ENCODE data around the gene ZNF22. TPM values are rescaled to one million over a fixed set of nuclear protein-coding genes. Genes with fewer than 3 reads are reported as not detected.

Gene ZNF22
- total and polyA plus RNA-seq, 7 donors, result 12.9 to 29.9 (median 18.3) TPM

- peak; percentile 76 for DNase-seq
- H3K36me3 ChIP-seq, result peaks cover 0 to 29% (median 11%) of the 10 kb centered on the region in 4 donors
- no peaks in the 10 kb centered on the region for H3K9me3 ChIP-seq
- TF ChIP-seq CTCF (IDR thresholded peaks at IDR 0.05), result no peak
- no peak for TF ChIP-seq EP300 (IDR thresholded peaks at IDR 0.05)
- no peak for TF ChIP-seq POLR2AphosphoS5 (IDR thresholded peaks at IDR 0.05)
- H3K4me3 ChIP-seq, result peak overlapping the region in 1 of 4 donors; percentile 8
- 66 to 81% methylated on average over 4 of the region's 4 CpGs for WGBS, 2 donors
- H3K27me3 ChIP-seq, result no peaks in the 10 kb centered on the region
- intact Hi-C loops (cut with DNase I), result no loop called here
- H3K27ac ChIP-seq, result peak overlapping the region; percentile 58 to 93 (median 75)
- H3K4me1 ChIP-seq, result peaks cover 0 to 51% (median 17%) of the 10 kb centered on the region in 4 donors
Measured at GRCh38 chr10:44967616-44968015, 33.1 kb upstream of the ZNF22 start.

- TF ChIP-seq CTCF (IDR thresholded peaks at IDR 0.05) (no peak), POLR2A (IDR thresholded peaks at IDR 0.05) (no peak), POLR2AphosphoS5 (IDR thresholded peaks at IDR 0.05) (peak in 1 of 4 donors; percentile 39), EP300 (IDR thresholded peaks at IDR 0.05) (no peak)
- Histone ChIP-seq H3K27ac (peak overlapping the region; percentile 58 to 93 (median 75)), H3K4me3 (peak overlapping the region in 1 of 4 donors; percentile 8), H3K27me3 (no peaks in the 10 kb centered on the region), H3K4me1 (peaks cover 0 to 47% (median 19%) of the 10 kb centered on the region in 4 donors), H3K36me3 (peaks cover 3 to 34% (median 11%) of the 10 kb centered on the region in 4 donors), H3K9me3 (no peaks in the 10 kb centered on the region)
- WGBS, 2 donors, result 39 to 74% methylated on average over 3 of the region's 3 CpGs
- peak; percentile 83 for DNase-seq
- intact Hi-C loops (cut with DNase I), result no loop called here
Measured at GRCh38 chr10:44968091-44968490, 32.6 kb upstream of the ZNF22 start.

- Histone ChIP-seq H3K4me1 (peaks cover 0 to 42% (median 24%) of the 10 kb centered on the region in 4 donors), H3K4me3 (peak overlapping the region in 1 of 4 donors; percentile 8)
Measured at GRCh38 chr10:44968500-44969400, 32.0 kb upstream of the ZNF22 start.

GRCh38 chr10:44969854-44970253 is 30.9 kb upstream of the ZNF22 start:
- Histone ChIP-seq H3K9me3 (no peaks in the 10 kb centered on the region), H3K4me1 (peaks cover 0 to 42% (median 27%) of the 10 kb centered on the region in 4 donors), H3K4me3 (no peak overlapping the region), H3K36me3 (peaks cover 3 to 35% (median 11%) of the 10 kb centered on the region in 4 donors), H3K27me3 (no peaks in the 10 kb centered on the region), H3K27ac (peak overlapping the region in 1 of 4 donors; percentile 93)
- TF ChIP-seq POLR2A (IDR thresholded peaks at IDR 0.05) (no peak), EP300 (IDR thresholded peaks at IDR 0.05) (no peak), CTCF (IDR thresholded peaks at IDR 0.05) (no peak), POLR2AphosphoS5 (IDR thresholded peaks at IDR 0.05) (no peak)
- intact Hi-C loops (cut with DNase I), result no loop called here
- 97% methylated on average over 9 of the region's 9 CpGs for WGBS, 2 donors
- no peak for DNase-seq

More at GRCh38 chr10:44968500-44969400, 32.0 kb upstream of the ZNF22 start:
- DNase-seq, result peak; percentile 62
- no peak for TF ChIP-seq POLR2AphosphoS5 (IDR thresholded peaks at IDR 0.05)
- TF ChIP-seq EP300 (IDR thresholded peaks at IDR 0.05), result no peak
- no peak for TF ChIP-seq CTCF (IDR thresholded peaks at IDR 0.05)
- TF ChIP-seq POLR2A (IDR thresholded peaks at IDR 0.05), result no peak
- Histone ChIP-seq H3K36me3 (peaks cover 3 to 35% (median 11%) of the 10 kb centered on the region in 4 donors), H3K9me3 (no peaks in the 10 kb centered on the region), H3K27ac (peak overlapping the region; percentile 58 to 93 (median 75)), H3K27me3 (no peaks in the 10 kb centered on the region)
- intact Hi-C loops (cut with DNase I), result no loop called here
- WGBS, 2 donors, result 64 to 85% methylated on average over 11 of the region's 11 CpGs
